ENCODE measurements around the gene PABPN1. TPM values are rescaled to one million over a fixed set of nuclear protein-coding genes. Genes with fewer than 3 reads are reported as not detected.

Gene PABPN1
- total and polyA plus RNA-seq, 2 of the 13 experiments (the other 11 are each of a cell fraction or from before 2014, with no cell fraction given), result 233 to 524 TPM

DNA sequence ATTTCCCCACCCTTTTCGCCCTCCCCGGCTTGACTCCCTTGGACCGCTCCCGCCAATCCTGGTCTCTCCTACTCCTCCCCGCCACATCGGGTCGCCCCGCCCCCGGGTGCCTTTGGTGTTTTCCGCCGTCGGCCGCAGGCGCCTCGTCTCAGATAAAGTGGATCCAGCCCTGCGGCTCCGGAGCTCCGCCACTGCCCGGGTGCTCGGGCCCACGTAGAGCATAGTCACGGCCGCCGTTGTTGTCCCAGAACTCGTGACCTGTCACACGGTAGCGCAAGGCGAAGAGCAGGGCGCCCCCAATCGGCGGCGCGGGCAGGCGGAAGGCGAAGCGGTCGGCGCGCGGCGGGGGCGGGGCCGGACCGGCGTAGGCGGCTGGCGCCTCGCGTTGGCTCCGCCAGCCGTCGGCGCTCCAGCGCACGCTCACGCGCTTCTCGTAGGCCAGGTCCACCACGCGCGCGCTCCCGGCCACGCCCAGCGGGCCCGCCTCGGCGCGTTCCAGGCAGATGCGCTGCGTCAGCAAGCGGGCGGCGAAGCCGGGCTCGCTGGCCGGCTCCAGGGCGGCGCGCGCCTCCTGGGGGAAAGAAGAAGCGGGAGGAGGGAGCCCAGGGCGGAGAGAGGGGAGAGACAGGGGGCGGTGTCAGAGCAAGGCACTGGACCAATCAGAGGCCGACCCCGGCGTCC lies 19.8 kb upstream of the PABPN1 start (continued):
- TF ChIP-seq, protein P1, sequence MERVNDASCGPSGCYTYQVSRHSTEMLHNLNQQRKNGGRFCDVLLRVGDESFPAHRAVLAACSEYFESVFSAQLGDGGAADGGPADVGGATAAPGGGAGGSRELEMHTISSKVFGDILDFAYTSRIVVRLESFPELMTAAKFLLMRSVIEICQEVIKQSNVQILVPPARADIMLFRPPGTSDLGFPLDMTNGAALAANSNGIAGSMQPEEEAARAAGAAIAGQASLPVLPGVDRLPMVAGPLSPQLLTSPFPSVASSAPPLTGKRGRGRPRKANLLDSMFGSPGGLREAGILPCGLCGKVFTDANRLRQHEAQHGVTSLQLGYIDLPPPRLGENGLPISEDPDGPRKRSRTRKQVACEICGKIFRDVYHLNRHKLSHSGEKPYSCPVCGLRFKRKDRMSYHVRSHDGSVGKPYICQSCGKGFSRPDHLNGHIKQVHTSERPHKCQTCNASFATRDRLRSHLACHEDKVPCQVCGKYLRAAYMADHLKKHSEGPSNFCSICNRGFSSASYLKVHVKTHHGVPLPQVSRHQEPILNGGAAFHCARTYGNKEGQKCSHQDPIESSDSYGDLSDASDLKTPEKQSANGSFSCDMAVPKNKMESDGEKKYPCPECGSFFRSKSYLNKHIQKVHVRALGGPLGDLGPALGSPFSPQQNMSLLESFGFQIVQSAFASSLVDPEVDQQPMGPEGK (CRISPR knock-in tag; IDR thresholded peaks at IDR 0.05), result peak; percentile 87
- TF ChIP-seq AKAP8 (CRISPR knock-in tag; IDR thresholded peaks at IDR 0.05) (peak; percentile 86), U2AF2 (IDR thresholded peaks at IDR 0.05; ENCODE audit: low read depth, low read length) (0 out of 2 replicates have a peak, but pooled peaks have one; percentile 92), SATB2 (CRISPR knock-in tag; IDR thresholded peaks at IDR 0.05) (peak; percentile 91), SIN3A (IDR thresholded peaks at IDR 0.05; ENCODE audit: borderline replicate concordance, low read depth, low read length) (peak; percentile 94; the same call in 1 of the 2 replicates), RBM22 (optimal IDR thresholded peaks at IDR 0.05; ENCODE audit: low read length) (no peak), SOX5 (CRISPR knock-in tag; IDR thresholded peaks at IDR 0.05; ENCODE audit: borderline replicate concordance) (peak; percentile 76), GLI4 (CRISPR knock-in tag; IDR thresholded peaks at IDR 0.05; ENCODE audit: borderline replicate concordance) (no peak; the same call in 1 of the 2 replicates), HNRNPK (IDR thresholded peaks at IDR 0.05; ENCODE audit: low read depth, low read length, poor library complexity, severe bottlenecking) (peak; percentile 69), MATR3 (CRISPR knock-in tag; IDR thresholded peaks at IDR 0.05) (peak; percentile 81; the same call in 1 of the 2 replicates), MBD4 (IDR thresholded peaks at IDR 0.05; ENCODE audit: borderline replicate concordance, low read length) (no peak)
- TF ChIP-seq, protein P2, sequence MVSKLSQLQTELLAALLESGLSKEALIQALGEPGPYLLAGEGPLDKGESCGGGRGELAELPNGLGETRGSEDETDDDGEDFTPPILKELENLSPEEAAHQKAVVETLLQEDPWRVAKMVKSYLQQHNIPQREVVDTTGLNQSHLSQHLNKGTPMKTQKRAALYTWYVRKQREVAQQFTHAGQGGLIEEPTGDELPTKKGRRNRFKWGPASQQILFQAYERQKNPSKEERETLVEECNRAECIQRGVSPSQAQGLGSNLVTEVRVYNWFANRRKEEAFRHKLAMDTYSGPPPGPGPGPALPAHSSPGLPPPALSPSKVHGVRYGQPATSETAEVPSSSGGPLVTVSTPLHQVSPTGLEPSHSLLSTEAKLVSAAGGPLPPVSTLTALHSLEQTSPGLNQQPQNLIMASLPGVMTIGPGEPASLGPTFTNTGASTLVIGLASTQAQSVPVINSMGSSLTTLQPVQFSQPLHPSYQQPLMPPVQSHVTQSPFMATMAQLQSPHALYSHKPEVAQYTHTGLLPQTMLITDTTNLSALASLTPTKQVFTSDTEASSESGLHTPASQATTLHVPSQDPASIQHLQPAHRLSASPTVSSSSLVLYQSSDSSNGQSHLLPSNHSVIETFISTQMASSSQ (IDR thresholded peaks at IDR 0.05; ENCODE audit: low read depth), result peak; percentile 50; the same call in 1 of the 2 replicates
- TF ChIP-seq, protein P2 (CRISPR knock-in tag; IDR thresholded peaks at IDR 0.05; ENCODE audit: borderline replicate concordance), result no peak
- TF ChIP-seq, protein P3, sequence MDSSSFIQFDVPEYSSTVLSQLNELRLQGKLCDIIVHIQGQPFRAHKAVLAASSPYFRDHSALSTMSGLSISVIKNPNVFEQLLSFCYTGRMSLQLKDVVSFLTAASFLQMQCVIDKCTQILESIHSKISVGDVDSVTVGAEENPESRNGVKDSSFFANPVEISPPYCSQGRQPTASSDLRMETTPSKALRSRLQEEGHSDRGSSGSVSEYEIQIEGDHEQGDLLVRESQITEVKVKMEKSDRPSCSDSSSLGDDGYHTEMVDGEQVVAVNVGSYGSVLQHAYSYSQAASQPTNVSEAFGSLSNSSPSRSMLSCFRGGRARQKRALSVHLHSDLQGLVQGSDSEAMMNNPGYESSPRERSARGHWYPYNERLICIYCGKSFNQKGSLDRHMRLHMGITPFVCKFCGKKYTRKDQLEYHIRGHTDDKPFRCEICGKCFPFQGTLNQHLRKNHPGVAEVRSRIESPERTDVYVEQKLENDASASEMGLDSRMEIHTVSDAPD (CRISPR knock-in tag; IDR thresholded peaks at IDR 0.05), result peak; percentile 54
- TF ChIP-seq, protein P4, sequence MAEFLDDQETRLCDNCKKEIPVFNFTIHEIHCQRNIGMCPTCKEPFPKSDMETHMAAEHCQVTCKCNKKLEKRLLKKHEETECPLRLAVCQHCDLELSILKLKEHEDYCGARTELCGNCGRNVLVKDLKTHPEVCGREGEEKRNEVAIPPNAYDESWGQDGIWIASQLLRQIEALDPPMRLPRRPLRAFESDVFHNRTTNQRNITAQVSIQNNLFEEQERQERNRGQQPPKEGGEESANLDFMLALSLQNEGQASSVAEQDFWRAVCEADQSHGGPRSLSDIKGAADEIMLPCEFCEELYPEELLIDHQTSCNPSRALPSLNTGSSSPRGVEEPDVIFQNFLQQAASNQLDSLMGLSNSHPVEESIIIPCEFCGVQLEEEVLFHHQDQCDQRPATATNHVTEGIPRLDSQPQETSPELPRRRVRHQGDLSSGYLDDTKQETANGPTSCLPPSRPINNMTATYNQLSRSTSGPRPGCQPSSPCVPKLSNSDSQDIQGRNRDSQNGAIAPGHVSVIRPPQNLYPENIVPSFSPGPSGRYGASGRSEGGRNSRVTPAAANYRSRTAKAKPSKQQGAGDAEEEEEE (CRISPR knock-in tag; IDR thresholded peaks at IDR 0.05; ENCODE audit: borderline replicate concordance), result peak; percentile 1; the same call in 1 of the 2 replicates
- TF ChIP-seq, protein P5, sequence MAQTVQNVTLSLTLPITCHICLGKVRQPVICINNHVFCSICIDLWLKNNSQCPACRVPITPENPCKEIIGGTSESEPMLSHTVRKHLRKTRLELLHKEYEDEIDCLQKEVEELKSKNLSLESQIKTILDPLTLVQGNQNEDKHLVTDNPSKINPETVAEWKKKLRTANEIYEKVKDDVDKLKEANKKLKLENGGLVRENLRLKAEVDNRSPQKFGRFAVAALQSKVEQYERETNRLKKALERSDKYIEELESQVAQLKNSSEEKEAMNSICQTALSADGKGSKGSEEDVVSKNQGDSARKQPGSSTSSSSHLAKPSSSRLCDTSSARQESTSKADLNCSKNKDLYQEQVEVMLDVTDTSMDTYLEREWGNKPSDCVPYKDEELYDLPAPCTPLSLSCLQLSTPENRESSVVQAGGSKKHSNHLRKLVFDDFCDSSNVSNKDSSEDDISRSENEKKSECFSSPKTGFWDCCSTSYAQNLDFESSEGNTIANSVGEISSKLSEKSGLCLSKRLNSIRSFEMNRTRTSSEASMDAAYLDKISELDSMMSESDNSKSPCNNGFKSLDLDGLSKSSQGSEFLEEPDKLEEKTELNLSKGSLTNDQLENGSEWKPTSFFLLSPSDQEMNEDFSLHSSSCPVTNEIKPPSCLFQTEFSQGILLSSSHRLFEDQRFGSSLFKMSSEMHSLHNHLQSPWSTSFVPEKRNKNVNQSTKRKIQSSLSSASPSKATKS (CRISPR knock-in tag; IDR thresholded peaks at IDR 0.05), result no peak
